Neural cell (in vitro differentiated cells): ENCODE data around the gene PKP3.

Experiments used
- CTCF ChIP-seq: fragments of 450-650 bp; IDR thresholded peaks from 2 replicates; pipeline ENCODE4 v1.5.1; 2014; ENCODE audit warnings: antibody characterized with exemption, mild to moderate bottlenecking, moderate library complexity; ENCODE audit not compliant: poor library complexity, severe bottlenecking
- EP300 ChIP-seq: fragments of 450-650 bp; conservative IDR thresholded peaks from 2 replicates; pipeline ENCODE4 v1.6.1; 2014; ENCODE audit warnings: antibody characterized with exemption, mild to moderate bottlenecking, moderate library complexity; ENCODE audit not compliant: poor library complexity, severe bottlenecking
- EZH2 ChIP-seq: fragments of 200-600, 300-800 bp; shearing (Covaris generic), sonication (generic); IDR thresholded peaks from 2 replicates; pipeline ENCODE4 v1.6.1; 2014; ENCODE audit warnings: antibody characterized with exemption, low read length, borderline replicate concordance, mild to moderate bottlenecking; ENCODE audit not compliant: insufficient read depth, poor library complexity, severe bottlenecking

GRCh38 chr11:379205-380094 lies 14.6 kb upstream of the PKP3 start:
- TF ChIP-seq EP300, result no peak
- no peak for TF ChIP-seq CTCF
- TF ChIP-seq EZH2, result no peak
